GM18517 (cell line): ENCODE measurements around the gene CFAP97.
"Not testable (repeated sequence)": the region's sequence is repeated elsewhere in the genome, so short reads cannot be mapped to it uniquely, and the experiment has no call there.

ENCODE experiments used
- ATAC-seq: cut with Tn5 transposase; IDR thresholded peaks from one replicate; pipeline ENCODE4 v1.9.1; 2021; ENCODE audit warnings: mild to moderate bottlenecking, moderate library complexity; ENCODE audit not compliant: unreplicated experiment

CFAP97 gene

DNA sequence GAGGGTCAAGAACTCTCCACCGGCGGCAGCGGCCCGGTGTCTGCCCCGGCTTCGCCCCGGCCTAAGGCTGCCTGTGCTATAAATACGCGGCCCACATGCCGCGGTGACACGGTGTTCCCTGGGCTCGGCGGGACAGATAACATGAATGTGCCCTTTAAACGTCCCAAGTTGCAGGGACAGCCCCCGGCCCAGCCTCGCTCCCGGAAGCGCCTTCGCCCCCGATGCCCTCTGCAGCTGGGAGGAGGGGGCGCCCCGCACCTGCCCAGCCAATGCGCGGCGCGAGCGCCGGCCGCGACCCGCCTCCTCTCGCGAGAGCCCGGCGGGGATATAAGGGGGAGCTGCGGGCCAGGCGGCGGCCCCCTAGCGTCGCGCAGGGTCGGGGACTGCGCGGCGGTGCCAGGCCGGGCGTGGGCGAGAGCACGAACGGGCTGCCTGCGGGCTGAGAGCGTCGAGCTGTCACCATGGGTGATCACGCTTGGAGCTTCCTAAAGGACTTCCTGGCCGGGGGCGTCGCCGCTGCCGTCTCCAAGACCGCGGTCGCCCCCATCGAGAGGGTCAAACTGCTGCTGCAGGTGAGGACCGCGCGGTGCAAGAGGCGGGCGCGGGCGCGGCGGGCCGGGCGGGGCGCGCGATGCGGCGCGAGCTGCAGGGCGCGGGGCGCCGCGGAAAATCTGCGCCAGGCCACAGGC lies 60.7 kb downstream of the CFAP97 start, which contains the start of gene SLC25A4:
TSS of gene SLC25A4 (plus strand) at position 355 of the 689 bp plus-strand sequence. CDS start at position 462, 107 bp downstream.
- ATAC-seq, result peak; percentile 92

DNA sequence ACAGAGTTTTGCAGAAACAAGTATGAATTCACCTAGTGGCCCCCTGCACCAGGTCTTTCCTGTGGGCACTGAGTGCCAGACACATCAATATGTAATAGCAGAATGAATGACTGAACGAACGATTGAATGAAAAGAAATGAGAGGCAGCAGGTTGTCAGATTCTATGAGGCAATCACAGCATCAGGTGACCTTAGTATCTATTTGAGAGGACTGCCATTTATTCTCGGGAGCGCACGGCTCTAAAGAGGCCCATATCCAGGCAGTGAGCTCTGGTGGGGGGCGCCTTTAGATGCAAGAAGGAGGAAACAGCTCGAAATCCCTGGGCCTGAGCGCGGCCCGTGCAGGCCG lies 61.3 kb downstream of the CFAP97 start:
- peak; percentile 11 for ATAC-seq

GRCh38 chr4:185141777-185142176 lies 62.0 kb downstream of the CFAP97 start:
- ATAC-seq, result no peak

DNA sequence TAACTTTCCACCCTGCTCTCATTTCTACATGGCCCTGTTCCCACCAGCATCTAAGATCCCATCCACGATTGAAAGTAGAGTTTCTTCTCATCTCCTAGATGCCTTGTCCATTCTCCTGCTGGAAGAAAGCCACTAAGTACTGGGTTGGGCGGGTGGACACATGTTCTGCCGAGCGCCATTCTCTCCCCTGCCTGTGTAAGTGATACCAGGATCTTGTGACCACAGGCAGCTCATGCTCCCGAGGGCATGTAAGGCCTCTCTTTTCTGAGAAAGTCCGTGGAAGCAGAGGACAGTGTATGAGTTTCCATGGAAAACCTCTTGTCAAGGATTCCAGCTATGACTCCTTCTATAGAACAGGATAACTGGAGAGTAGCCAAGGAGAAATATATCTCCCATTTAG lies 64.1 kb downstream of the CFAP97 start:
- ATAC-seq, result no peak

DNA sequence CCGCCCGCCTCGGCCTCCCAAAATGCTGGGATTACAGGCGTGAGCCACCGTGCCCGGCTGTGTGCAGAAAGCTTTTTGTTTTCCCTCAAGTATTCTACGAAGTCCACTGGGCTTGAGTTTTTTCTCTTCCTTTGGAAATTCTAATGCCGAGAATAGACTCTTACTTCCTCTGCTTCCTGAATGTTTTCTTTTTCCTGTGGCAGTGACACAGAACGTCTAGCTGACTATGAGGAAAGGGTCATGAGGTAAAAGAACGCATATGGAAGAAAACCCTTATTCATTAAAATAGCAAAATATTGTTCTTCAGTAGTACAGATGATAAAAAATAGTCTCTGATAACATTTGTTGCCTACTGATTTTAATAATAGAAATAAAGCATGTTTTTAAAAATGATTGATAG lies 65.6 kb downstream of the CFAP97 start:
- no peak for ATAC-seq

GRCh38 chr4:185137233-185137925 lies 66.4 kb downstream of the CFAP97 start:
- ATAC-seq, result no peak

GRCh38 chr4:185134307-185134869 lies 69.4 kb downstream of the CFAP97 start:
- peak; percentile 78 for ATAC-seq

DNA sequence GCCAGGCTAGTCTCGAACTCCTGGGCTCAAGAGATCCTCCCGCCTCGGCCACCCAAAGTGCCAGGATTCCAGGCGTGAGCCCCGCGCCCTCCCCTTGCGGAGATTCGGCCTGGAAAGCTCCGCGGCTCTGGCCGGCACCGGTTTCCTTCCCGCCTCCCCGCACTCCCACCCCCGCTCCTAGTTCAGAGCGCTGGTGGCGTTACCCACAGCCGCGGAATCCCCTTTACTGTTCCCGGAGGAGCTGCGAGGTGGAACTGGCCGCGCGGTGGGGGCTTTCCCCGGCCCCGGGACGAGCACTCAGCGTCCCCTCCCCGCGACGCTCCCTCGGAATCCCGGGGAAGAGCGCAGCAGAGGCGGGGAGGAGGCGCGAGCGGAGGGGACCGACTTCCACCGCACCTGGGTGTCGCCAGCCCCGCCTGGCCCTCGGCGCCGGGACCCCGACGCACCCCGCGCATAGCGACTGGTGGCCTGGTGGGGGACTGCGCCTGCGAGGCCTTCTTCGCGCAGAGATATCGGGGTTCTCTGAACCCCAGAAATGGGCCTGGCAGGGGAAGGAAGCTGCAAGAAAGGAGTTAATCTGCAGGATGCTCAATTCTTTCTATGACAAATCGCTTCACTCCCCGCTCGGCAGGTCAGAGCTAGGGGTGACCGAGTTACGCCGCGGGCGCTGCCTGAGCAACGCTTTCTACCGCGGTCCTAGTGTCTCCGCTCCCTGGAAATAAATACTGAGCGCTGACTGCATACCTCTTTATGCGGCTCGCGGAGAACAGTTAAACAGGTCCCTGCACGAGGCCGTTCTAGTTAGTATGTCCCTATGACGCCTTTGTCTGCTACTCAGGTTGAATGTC lies 75.3 kb downstream of the CFAP97 start:
- ATAC-seq, result no peak

- no peak for ATAC-seq
Observed at GRCh38 chr4:185127021-185127925, 76.5 kb downstream of the CFAP97 start.

GRCh38 chr4:185124006-185124405 lies 79.8 kb downstream of the CFAP97 start:
- ATAC-seq, result no peak

DNA sequence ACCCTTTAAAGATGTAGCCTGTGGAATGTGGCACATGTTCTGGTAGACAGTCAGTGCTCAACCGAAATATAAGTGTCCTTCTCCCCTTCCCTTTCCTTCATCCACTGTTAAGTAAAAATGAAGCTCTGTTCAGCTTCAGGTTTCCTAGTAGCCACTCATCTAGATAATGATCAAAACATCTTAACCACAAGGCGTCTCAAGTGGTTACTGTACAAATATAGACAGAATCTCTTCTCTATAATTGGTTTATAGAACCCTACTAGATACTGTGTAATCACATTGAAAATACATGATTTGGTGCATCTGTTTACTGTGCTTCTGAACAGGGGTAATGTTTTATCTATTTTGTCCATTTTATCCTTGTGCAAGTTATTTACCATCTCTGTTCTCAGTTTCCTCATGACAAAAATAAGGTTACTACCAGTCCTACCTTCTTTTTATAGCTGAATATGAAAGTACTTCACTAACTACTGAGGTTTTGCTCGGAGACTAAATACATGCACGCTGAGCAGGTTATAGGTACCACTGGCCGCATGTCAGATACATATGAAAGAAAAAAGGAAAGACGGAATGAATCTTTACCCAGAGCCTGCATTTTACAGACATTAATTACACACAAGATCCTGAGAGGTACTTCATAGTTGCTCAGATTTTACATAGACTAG lies 81.0 kb downstream of the CFAP97 start:
- ATAC-seq, result peak; percentile 81

- ATAC-seq, result no peak
Observed at GRCh38 chr4:185120631-185120946, 83.2 kb downstream of the CFAP97 start.

DNA sequence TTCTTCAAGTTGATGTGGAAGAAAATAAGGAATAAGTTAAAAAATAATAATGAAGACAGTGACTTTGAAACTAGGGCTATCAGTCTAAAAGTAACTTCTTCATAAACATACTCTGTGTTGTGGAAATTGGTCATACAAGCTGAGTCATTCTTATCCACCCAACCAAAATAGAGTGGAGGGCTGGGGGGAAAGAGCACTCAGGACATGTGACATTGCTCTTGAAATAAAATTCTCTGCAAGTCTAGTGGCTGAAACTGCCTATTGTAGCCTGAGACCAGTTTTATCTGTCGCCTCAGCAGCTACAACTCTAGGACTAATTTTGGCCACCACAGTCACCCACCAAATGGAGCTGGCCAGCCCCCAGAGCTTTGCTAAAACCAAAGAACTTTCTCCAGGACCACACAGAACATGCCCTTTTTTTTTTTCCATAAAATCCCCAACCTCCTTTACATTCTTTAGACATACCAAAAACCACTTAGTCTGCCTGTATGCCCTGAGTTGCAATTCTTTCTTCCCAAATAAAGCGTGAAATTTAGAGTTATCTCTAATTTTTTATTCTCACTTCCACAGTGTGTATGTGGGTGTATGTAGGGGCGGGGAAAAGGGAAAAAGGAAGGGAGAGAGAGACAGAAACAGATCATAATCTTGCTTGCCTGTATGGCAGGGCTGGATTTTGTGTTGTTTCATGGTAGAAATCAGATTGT lies 83.7 kb downstream of the CFAP97 start:
- no peak for ATAC-seq

- ATAC-seq, result not testable (repeated sequence)
Observed at GRCh38 chr4:185119467-185119866, 84.3 kb downstream of the CFAP97 start.

DNA sequence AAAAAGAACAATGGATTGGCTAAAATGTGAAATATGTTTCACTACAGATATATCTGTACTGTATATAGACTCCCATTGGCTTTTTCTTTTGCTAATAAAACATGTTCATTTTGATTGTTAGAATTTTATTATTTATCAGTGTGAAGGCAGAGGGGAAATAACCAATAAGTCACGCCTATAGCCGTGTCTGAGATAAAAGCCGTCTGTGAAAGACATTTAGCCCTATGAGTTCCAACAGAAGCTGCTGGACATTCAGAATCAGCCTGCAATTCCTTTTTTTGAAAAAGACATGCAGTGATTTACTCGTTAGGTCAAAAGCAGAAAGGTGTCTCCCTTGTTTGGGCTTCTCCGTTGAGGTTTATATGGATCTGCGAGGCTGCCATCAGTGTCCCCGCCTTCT lies 84.9 kb downstream of the CFAP97 start:
- no peak for ATAC-seq

DNA sequence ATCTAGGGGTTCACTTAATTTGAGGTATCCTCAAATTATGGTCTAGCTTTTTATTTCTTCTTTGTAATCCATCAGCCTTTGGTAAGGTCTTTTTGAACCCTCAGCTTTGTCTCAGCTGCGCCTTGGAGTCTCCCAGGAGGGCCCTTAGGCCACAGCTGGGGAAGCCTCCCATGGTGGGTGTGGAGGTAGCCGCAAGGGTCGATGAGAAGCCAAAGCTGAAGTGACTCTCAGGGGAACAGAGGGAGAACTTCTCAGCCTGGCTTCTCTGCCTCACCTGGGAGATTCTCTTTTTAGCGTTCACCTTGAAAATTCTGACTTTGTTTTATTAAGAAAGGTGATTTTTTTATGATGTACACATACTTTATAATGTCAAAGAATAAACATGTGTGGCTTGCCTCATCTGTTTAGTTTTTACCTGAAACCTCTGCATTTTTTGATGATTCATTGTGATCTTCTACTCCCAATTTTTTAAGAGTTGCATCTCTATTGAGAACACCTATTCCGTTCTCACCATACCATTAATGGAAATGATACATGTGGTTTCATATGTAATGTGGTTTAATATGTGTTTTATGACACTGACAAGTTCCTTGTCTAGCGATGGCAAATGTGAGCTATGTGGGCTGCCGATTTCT lies 86.4 kb downstream of the CFAP97 start:
- no peak for ATAC-seq

- no peak for ATAC-seq
Observed at GRCh38 chr4:185115827-185116232, 88.0 kb downstream of the CFAP97 start.

DNA sequence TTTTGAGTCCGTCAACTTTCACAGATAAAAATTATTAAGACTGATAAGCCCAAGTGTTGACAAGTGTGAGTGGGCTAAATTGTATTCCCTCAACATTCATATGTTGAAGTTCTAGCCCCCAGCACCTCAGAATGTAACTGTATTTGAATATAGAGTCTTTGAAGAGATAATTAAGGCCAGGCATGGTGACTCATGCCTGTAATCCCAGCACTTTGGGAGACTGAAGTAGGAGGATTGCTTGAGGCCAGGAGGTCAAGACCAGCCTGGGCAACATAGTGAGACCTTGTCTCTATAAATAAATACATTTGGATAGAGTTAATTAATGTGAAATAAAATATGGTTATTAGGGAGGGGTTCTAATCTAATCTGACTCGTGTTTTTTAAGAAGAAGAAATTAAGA lies 90.5 kb downstream of the CFAP97 start:
- ATAC-seq, result no peak

DNA sequence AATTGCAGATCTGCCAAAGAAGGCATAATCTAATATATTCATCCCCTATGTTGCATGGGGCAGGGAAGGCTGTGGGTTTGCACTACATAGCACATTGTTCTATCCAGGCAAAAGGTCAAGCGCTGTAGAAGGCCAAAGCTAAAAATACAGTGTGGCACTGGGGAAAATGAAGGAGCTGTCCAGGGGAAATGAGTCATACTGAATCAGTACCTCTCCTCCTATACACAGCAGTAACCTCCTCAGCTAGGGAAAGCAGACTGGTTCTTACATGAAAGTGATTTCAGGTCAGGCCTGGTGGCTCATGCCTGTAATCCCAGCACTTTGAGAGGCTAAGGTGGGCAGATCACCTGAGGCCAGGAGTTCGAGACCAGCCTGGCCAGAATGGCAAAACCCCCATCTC lies 91.7 kb downstream of the CFAP97 start:
- no peak for ATAC-seq
